ENCODE results near the gene C1orf122.

DNA sequence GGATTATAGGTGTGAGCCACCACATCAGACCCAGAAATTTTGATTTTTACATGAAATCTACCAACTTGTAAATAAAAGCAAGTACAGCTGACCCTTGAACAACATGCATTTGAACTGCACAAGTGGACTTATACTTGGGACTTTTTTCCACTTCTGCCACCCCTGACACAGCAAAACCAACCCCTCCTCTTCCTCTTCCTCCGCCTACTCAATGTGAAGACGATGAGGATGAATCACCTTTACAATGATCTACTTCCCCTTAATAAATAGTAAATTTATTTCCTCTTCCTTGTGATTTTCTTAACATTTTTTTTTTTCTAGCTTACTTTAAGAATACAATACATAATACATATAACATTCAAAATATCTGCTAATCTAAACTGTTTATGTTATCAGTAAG, 17.9 kb downstream of the C1orf122 start:
- TF ChIP-seq POLR2A (IDR thresholded peaks at IDR 0.05) = no peak
- TF ChIP-seq, protein P1, sequence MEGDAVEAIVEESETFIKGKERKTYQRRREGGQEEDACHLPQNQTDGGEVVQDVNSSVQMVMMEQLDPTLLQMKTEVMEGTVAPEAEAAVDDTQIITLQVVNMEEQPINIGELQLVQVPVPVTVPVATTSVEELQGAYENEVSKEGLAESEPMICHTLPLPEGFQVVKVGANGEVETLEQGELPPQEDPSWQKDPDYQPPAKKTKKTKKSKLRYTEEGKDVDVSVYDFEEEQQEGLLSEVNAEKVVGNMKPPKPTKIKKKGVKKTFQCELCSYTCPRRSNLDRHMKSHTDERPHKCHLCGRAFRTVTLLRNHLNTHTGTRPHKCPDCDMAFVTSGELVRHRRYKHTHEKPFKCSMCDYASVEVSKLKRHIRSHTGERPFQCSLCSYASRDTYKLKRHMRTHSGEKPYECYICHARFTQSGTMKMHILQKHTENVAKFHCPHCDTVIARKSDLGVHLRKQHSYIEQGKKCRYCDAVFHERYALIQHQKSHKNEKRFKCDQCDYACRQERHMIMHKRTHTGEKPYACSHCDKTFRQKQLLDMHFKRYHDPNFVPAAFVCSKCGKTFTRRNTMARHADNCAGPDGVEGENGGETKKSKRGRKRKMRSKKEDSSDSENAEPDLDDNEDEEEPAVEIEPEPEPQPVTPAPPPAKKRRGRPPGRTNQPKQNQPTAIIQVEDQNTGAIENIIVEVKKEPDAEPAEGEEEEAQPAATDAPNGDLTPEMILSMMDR (IDR thresholded peaks at IDR 0.05 in 8 of 11, conservative IDR thresholded peaks at IDR 0.05 in 3 of 11) = no peak
- no peak for TF ChIP-seq POLR2AphosphoS5 (IDR thresholded peaks at IDR 0.05)

Measured in spleen (tissue), 7 donors.